Measurements from ENCODE around the gene SPEF2.
"Not testable (repeated sequence)": the region's sequence is repeated elsewhere in the genome, so short reads cannot be mapped to it uniquely, and the experiment has no call there.

Gene SPEF2

DNA sequence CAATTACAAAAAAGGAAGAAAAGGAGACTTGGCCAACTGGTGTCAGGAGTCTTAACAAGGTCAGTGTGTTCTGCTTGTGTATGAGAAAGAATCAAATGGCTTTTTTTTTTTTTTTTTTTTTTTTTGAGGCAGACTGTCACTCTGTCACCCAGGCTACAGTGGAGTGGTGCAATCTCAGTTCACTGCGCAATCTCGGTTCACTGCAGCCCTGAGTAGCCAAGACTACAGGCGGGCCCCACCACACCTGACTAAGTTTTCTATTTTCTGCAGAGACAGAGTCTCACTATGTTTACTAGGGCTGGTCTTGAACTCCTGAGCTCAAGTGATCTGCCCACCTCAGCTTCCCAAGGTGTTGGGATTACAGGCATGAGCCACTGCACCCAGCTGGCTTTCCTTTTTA lies 236.0 kb downstream of the SPEF2 start:
- peak; percentile 61 for DNase-seq (ENCODE audit: low read depth)

DNA sequence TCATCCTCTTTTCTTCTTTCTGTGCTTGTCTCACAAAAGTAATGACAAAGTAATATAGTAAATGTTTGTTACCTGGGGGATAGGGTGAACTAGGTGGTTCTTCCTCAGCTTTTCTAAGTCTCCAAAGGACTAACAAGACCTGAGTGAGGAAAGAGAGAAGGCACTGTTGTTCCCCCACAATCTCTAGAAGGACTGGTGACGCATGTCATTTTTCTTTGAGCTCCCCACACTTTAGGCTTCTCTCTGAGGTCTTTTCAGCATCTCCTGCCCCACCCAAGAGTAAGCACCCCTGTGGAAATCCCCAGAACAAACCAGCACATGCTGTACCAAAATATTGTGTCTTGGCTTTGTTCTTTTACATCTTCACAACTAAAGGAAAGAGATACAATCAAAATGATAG lies 236.6 kb downstream of the SPEF2 start:
- DNase-seq (ENCODE audit: low read depth): peak; percentile 69

- DNase-seq (ENCODE audit: low read depth): no peak
Observed at GRCh38 chr5:35855187-35855586, 237.5 kb downstream of the SPEF2 start.

GRCh38 chr5:35856186-35856764 lies 238.6 kb downstream of the SPEF2 start:
- DNase-seq (ENCODE audit: low read depth): not testable (repeated sequence)

- no peak for DNase-seq (ENCODE audit: low read depth)
Observed at GRCh38 chr5:35856765-35857351, 239.2 kb downstream of the SPEF2 start, which contains the start of gene IL7R. TSS of gene IL7R (plus strand) at chr5:35856891. CDS start at chr5:35856978, 87 bp downstream.

- no peak for DNase-seq (ENCODE audit: low read depth)
Observed at GRCh38 chr5:35857606-35858205, 240.0 kb downstream of the SPEF2 start.

DNA sequence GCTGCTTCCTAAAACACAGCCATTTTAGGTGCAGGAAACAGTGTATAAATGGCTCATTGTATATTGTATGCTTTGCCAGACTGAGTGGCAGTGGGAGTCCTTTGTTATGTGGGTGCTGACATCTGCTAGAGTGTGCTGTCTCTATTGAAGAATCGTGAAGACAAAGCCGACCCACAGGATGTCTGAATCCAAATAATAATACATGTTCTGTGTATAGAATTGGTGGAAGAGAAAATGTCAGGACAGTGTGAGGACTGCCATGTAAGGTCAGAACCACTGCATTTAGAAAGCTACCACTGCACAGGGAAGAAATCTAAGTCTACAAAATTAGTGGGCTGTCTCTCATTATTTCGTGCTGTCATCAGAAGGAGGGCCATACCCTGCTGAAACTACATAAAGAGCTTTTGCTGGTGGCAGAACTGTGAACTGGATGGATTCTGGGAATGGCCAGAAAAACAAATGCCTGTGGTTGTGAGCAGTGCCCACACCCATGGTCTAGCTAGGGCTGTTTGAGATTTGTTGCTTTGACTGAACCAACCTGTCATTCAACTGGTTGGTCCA lies 241.5 kb downstream of the SPEF2 start:
- DNase-seq (ENCODE audit: low read depth): no peak

DNA sequence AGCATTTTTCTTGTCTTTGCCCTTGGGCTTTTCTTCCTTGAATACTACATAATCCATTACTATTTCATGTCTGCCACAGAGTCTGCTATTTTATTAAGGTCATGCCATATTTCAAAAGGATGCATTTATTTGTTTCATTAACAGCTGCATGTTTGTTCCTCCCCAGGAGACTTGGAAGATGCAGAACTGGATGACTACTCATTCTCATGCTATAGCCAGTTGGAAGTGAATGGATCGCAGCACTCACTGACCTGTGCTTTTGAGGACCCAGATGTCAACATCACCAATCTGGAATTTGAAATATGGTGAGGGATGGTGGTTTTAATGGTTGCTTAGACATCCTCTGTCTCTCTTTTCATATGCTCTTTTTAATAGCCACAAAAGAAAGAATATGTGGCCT lies 243.0 kb downstream of the SPEF2 start:
- DNase-seq (ENCODE audit: low read depth): no peak

DNA sequence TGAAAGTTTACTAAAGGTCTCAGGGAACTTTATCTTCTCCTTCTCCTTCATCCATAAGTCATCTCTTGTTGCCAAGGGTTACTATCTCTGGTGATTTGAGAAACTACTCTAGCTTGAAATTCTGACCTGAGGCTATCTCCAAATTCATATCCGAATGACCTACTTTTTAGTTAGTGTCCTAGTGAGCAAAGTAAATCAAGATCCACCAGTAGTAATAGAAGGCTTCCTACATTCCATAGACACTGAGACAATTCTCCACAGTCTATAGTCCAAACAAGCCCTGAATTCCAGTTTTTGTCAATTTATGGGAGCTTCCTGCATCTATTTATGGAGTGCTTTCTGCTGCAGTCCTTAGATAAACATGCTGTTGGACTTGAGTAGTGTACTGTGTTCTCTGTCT lies 244.1 kb downstream of the SPEF2 start:
- no peak for DNase-seq (ENCODE audit: low read depth)

DNA sequence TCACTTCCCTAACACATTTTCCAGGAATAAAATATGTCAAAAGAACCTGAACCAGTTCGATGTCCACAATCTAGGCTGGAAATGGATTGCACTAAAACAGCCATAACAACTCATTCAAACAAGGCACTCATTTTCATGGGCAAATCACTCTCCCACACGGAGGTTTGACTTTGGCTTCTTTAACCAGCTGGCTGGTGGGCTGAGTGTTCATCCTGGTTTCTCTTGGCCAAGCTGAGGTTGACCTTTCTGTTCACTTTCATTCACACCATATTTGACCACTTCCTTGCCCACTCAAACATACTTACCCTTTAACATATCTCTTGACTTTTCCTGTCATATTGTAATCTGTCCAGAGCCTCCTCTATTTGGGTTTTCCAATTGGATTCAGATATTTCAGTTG lies 244.5 kb downstream of the SPEF2 start:
- DNase-seq (ENCODE audit: low read depth): no peak

GRCh38 chr5:35863159-35863558 lies 245.5 kb downstream of the SPEF2 start:
- DNase-seq (ENCODE audit: low read depth): no peak
